Activated T-cell treated with anti-CD3 and anti-CD28 coated beads for 4 hours (primary cell): ENCODE data around the gene PCDHGB1.
"Not testable (repeated sequence)": the region's sequence is repeated elsewhere in the genome, so short reads cannot be mapped to it uniquely, and the experiment has no call there.

Experiments
- DNase-seq: peaks from one replicate; pipeline ENCODE4 v3.0.0-alpha.2; 2020

Gene PCDHGB1

GRCh38 chr5:141346017-141346416, 3.9 kb upstream of the PCDHGB1 start:
- DNase-seq = not testable (repeated sequence)

- DNase-seq = no peak
These were observed 1.7 kb downstream of the PCDHGB1 start for GRCh38 chr5:141351591-141351990.

- DNase-seq = no peak
These were observed 5.1 kb downstream of the PCDHGB1 start, which contains the start of gene PCDHGA4 for GRCh38 chr5:141354900-141355469. Gene PCDHGA4 (plus strand): TSS chr5:141355021. CDS start chr5:141355108, 87 bp downstream.

DNA sequence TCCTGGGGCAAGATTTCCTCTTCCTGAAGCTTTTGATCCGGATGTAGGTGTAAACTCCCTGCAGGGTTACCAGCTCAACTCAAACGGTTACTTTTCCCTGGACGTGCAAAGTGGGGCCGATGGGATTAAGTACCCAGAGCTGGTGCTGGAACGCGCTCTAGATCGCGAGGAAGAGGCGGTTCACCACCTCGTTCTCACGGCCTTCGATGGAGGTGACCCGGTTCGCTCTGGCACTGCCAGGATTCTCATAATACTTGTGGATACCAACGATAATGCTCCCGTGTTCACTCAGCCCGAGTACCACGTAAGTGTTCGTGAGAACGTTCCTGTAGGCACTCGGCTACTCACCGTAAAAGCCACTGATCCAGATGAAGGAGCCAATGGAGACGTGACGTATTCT, 5.7 kb downstream of the PCDHGB1 start:
- no peak for DNase-seq

- DNase-seq = no peak
These were observed 6.2 kb downstream of the PCDHGB1 start for GRCh38 chr5:141356133-141356532.

GRCh38 chr5:141356950-141357349, 7.1 kb downstream of the PCDHGB1 start:
- no peak for DNase-seq

- no peak for DNase-seq
These were observed 10.0 kb downstream of the PCDHGB1 start, which contains the start of gene PCDHGB2 for GRCh38 chr5:141359790-141360426. Gene PCDHGB2 (plus strand): TSS chr5:141359994. CDS start chr5:141360136, 142 bp downstream.

GRCh38 chr5:141360685-141361084, 10.8 kb downstream of the PCDHGB1 start:
- no peak for DNase-seq

- no peak for DNase-seq
These were observed 12.8 kb downstream of the PCDHGB1 start for GRCh38 chr5:141362719-141363118.

DNA sequence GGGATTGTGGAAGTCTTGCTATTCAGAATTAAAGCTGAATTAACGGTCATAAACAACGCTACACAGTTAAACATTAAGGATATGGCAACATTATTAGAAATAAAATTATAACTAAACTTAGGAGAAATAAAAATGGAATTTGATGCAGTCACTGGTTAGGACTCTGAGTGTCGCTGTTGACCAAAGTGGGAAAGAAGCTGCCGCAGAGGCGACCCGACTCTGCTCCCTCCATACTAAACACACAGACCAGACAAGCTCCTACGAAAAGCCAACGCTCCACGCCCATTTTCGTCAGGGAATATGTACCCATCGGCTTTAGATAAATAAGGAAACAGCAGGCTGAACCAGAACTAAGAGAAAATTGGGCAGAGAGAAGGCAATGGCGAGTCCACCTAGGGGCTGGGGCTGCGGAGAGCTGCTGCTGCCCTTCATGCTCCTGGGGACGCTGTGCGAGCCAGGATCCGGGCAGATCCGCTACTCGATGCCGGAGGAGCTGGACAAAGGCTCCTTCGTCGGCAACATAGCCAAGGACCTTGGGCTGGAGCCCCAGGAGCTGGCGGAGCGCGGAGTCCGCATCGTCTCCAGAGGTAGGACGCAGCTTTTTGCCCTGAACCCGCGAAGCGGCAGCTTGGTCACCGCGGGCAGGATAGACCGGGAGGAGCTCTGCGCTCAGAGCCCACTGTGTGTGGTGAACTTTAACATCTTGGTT, 14.2 kb downstream of the PCDHGB1 start, which contains the start of gene PCDHGA5:
Gene PCDHGA5 (plus strand): TSS at position 211 of the 709 bp plus-strand sequence. CDS start 169 bp downstream, at position 380.
- no peak for DNase-seq

DNA sequence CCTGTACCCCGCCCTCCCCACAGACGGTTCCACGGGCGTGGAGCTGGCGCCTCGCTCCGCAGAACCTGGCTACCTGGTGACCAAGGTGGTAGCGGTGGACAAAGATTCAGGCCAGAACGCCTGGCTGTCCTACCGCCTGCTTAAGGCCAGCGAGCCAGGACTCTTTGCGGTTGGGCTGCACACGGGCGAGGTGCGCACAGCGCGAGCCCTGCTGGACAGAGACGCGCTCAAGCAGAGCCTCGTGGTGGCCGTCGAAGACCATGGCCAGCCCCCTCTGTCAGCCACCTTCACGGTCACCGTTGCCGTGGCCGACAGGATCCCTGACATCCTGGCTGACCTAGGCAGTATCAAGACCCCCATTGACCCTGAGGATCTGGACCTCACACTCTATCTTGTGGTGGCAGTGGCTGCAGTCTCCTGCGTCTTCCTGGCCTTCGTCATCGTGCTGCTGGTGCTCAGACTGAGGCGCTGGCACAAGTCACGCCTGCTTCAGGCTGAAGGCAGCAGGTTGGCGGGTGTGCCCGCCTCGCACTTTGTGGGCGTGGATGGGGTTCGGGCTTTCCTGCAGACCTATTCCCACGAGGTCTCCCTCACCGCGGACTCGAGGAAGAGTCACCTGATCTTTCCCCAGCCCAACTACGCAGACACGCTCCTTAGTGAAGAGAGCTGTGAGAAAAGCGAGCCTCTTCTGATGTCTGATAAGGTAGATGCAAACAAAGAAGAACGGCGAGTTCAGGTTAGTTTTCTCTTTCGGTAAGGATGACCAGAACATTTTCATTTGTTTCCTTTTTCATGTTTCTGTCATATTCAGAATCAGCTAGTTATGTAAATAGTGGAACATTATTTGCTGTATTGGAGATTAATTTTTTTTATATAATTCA, 16.4 kb downstream of the PCDHGB1 start:
- DNase-seq = no peak

- no peak for DNase-seq
These were observed 20.3 kb downstream of the PCDHGB1 start, which contains the start of gene PCDHGB3 for GRCh38 chr5:141369994-141370848. Gene PCDHGB3 (plus strand): TSS chr5:141370242. CDS start chr5:141370395, 153 bp downstream.

GRCh38 chr5:141371572-141372475, 21.9 kb downstream of the PCDHGB1 start:
- no peak for DNase-seq

GRCh38 chr5:141373673-141374317, 23.9 kb downstream of the PCDHGB1 start, which contains the start of gene PCDHGA6:
Gene PCDHGA6 (plus strand): TSS chr5:141373891. CDS start chr5:141374084, 193 bp downstream.
- DNase-seq = no peak

- no peak for DNase-seq
These were observed 24.7 kb downstream of the PCDHGB1 start for GRCh38 chr5:141374627-141375026.

DNA sequence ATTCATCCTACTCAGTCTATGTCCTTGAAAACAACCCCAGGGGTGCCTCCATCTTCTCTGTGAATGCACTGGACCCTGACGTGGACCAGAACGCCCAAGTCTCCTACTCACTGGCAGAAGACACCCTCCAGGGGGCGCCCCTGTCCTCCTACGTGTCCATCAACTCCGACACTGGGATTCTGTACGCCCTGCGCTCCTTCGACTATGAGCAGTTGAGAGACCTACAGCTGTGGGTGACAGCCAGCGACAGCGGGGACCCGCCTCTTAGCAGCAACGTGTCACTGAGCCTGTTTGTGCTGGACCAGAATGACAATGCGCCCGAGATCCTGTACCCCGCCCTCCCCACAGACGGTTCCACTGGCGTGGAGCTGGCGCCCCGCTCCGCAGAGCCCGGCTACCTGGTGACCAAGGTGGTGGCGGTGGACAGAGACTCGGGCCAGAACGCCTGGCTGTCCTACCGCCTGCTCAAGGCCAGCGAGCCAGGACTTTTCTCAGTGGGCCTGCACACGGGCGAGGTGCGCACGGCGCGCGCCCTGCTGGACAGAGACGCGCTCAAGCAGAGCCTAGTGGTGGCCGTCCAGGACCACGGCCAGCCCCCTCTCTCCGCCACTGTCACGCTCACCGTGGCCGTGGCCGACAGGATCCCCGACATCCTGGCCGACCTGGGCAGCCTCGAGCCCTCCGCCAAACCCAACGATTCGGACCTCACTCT, 25.7 kb downstream of the PCDHGB1 start:
- not testable (repeated sequence) for DNase-seq

DNA sequence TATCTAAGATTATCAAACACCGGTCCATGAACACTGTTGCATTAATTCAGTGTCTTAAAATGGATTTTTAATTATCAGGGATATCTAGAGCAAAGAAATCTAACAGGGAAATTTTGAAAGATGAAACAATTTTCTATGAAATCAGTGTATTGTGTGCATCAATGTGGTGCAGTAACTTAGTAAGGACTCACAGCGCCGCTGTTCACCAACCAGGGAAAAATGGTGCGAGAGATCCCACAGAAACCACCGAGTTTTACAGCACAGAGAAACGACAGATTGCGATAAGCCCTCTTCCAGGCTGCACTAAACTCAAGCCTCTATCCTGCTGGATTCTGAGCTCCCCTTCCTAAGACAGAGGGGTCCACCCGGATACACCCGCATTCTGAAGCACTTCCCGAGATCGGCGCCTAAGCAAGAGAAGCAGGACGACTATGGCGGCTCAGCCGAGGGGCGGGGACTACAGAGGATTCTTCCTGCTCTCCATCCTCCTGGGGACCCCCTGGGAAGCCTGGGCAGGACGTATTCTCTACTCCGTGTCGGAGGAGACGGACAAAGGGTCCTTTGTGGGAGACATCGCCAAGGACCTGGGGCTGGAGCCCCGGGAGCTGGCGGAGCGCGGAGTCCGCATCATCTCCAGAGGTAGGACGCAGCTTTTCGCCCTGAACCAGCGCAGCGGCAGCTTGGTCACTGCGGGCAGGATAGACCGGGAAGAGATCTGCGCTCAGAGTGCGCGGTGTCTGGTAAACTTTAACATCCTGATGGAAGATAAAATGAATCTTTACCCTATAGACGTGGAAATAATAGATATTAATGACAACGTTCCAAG, 32.8 kb downstream of the PCDHGB1 start, which contains the start of gene PCDHGA7:
Gene PCDHGA7 (plus strand): TSS at position 274 of the 826 bp plus-strand sequence. CDS start 158 bp downstream, at position 432.
- DNase-seq = no peak

- DNase-seq = no peak
These were observed 33.4 kb downstream of the PCDHGB1 start for GRCh38 chr5:141383345-141383744.
